Prostate gland (tissue), 2 donors: Measurements from ENCODE around the gene PON3. TPM values are rescaled to one million over a fixed set of nuclear protein-coding genes. Genes with fewer than 3 reads are reported as not detected.

Experiments
- DNase-seq: peaks from one replicate; pipeline ENCODE4 v3.0.0-alpha.2; 2019; ENCODE audit warnings: low spot score
- H3K27ac ChIP-seq, 2 donors: fragments of 200-600 bp; sonication (generic); 2 replicates each; pipeline ENCODE4 v1.5.1; 2017 to 2019
- H3K27me3 ChIP-seq: fragments of 200-600 bp; sonication (generic); replicated peaks from 2 replicates; pipeline ENCODE4 v1.5.1; 2019; ENCODE audit not compliant: insufficient read depth
- H3K36me3 ChIP-seq, 2 donors: fragments of 200-600 bp; sonication (generic); 1 replicate in 1 of 2; 2 replicates in 1 of 2; pipeline versions ENCODE4 v1.5.1 to v1.8.1; 2017 to 2019
- H3K4me1 ChIP-seq: fragments of 200-600 bp; sonication (generic); replicated peaks from 2 replicates; pipeline ENCODE4 v1.5.1; 2019
- H3K4me3 ChIP-seq, 2 donors: fragments of 200-600 bp; sonication (generic); 2 replicates each; pipeline ENCODE4 v1.5.1; 2017 to 2019
- H3K9me3 ChIP-seq: fragments of 200-600 bp; sonication (generic); 2 replicates; pipeline ENCODE4 v1.5.1; 2017
- CTCF ChIP-seq, 4 experiments: fragments of 200-600 bp in 2 of 4; fragments of 450-650 bp in 2 of 4; sonication (generic) in 2 of 4; IDR thresholded peaks; 1 replicate in 3 of 4; 2 replicates in 1 of 4; pipeline ENCODE4 v1.5.1; 2016 to 2019; ENCODE audit warnings: antibody characterized with exemption in 4 of 4, mild to moderate bottlenecking in 2 of 4, moderate library complexity in 2 of 4
- POLR2A ChIP-seq: fragments of 450-650 bp; IDR thresholded peaks from one replicate; pipeline ENCODE4 v1.6.1; 2016; ENCODE audit warnings: antibody characterized with exemption, mild to moderate bottlenecking
- POLR2AphosphoS5 ChIP-seq: sonication (generic); formaldehyde crosslinking; IDR thresholded peaks from one replicate; pipeline ENCODE4 v1.6.1; 2017; ENCODE audit warnings: antibody characterized with exemption
- WGBS: methylation state at CpG from one replicate; pipeline ENCODE4 v1.1.5; 2018; 5-methylcytosine and 5-hydroxymethylcytosine counted together
- intact Hi-C: fragments of 100-400 bp; cut with DNase I; formaldehyde crosslinking; loops from one replicate; pipeline ENCODE4 v1.14.2; 2022
- total RNA-seq, 2 donors: library from RNA; depleted of rRNA; stranded (reverse); fragments of >200 nt; gene quantifications; one replicate each; pipeline ENCODE4 v1.1.0, GENCODE V29; 2016

PON3 gene
- total RNA-seq, 2 donors from 2014 or later: 1.9 to 9.5 TPM

- H3K27ac ChIP-seq: no peak overlapping the region
- TF ChIP-seq POLR2A (no peak), POLR2AphosphoS5 (no peak), CTCF (IDR thresholded peaks at IDR 0.05) (no peak)
- intact Hi-C loops: no loop called here
- DNase-seq: no peak
- WGBS: 36% methylated on average over 3 of the region's 3 CpGs
- H3K9me3 ChIP-seq: no peaks in the 10 kb centered on the region
- no peak overlapping the region for H3K4me3 ChIP-seq
- no peaks in the 10 kb centered on the region for H3K4me1 ChIP-seq
- no peaks in the 10 kb centered on the region for H3K36me3 ChIP-seq
- H3K27me3 ChIP-seq: no peaks in the 10 kb centered on the region
Observed at GRCh38 chr7:95357623-95358022, 38.6 kb downstream of the PON3 start.

GRCh38 chr7:95342642-95343307, 53.4 kb downstream of the PON3 start:
- Histone ChIP-seq H3K9me3 (no peaks in the 10 kb centered on the region), H3K4me3 (no peak overlapping the region), H3K27me3 (no peaks in the 10 kb centered on the region), H3K4me1 (no peaks in the 10 kb centered on the region), H3K27ac (no peak overlapping the region), H3K36me3 (no peaks in the 10 kb centered on the region)
- 63% methylated on average over 4 of the region's 4 CpGs for WGBS
- no peak for DNase-seq
- TF ChIP-seq CTCF (IDR thresholded peaks at IDR 0.05): no peak
- TF ChIP-seq POLR2A: no peak
- TF ChIP-seq POLR2AphosphoS5: no peak
- intact Hi-C loops: no loop called here

GRCh38 chr7:95342029-95342428, 54.1 kb downstream of the PON3 start:
- H3K4me3 ChIP-seq: no peak overlapping the region
- no peaks in the 10 kb centered on the region for H3K9me3 ChIP-seq
- no peaks in the 10 kb centered on the region for H3K27me3 ChIP-seq
- TF ChIP-seq POLR2A (no peak), POLR2AphosphoS5 (no peak), CTCF (IDR thresholded peaks at IDR 0.05) (no peak)
- no peak for DNase-seq
- no peaks in the 10 kb centered on the region for H3K4me1 ChIP-seq
- intact Hi-C loops: no loop called here
- 92% methylated on average over 3 of the region's 3 CpGs for WGBS
- H3K27ac ChIP-seq: no peak overlapping the region
- H3K36me3 ChIP-seq: no peaks in the 10 kb centered on the region

GRCh38 chr7:95340491-95340890, 55.7 kb downstream of the PON3 start:
- intact Hi-C loops: no loop called here
- 81% methylated on average over 2 of the region's 2 CpGs for WGBS
- no peak overlapping the region for H3K4me3 ChIP-seq
- no peak for DNase-seq
- TF ChIP-seq POLR2A (no peak), POLR2AphosphoS5 (no peak), CTCF (IDR thresholded peaks at IDR 0.05) (no peak)
- H3K4me1 ChIP-seq: no peaks in the 10 kb centered on the region
- no peaks in the 10 kb centered on the region for H3K9me3 ChIP-seq
- H3K36me3 ChIP-seq: no peaks in the 10 kb centered on the region
- no peaks in the 10 kb centered on the region for H3K27me3 ChIP-seq
- H3K27ac ChIP-seq: no peak overlapping the region

- H3K4me3 ChIP-seq: no peak overlapping the region
- 87% methylated on average over 3 of the region's 3 CpGs for WGBS
- no peaks in the 10 kb centered on the region for H3K27me3 ChIP-seq
- H3K4me1 ChIP-seq: no peaks in the 10 kb centered on the region
- no peak for TF ChIP-seq CTCF (IDR thresholded peaks at IDR 0.05)
- TF ChIP-seq POLR2A: no peak
- no peak for TF ChIP-seq POLR2AphosphoS5
- intact Hi-C loops: no loop called here
- no peaks in the 10 kb centered on the region for H3K9me3 ChIP-seq
- H3K36me3 ChIP-seq: no peaks in the 10 kb centered on the region
- no peak for DNase-seq
- no peak overlapping the region for H3K27ac ChIP-seq
Observed at GRCh38 chr7:95338832-95339231, 57.3 kb downstream of the PON3 start.
